HG02571 (cell line): ENCODE results near the gene C1orf122.

Source experiments
- ATAC-seq: cut with Tn5 transposase; IDR thresholded peaks from one replicate; pipeline ENCODE4 v1.9.1; 2021; ENCODE audit warnings: mild to moderate bottlenecking, moderate library complexity; ENCODE audit not compliant: unreplicated experiment

C1orf122 gene

DNA sequence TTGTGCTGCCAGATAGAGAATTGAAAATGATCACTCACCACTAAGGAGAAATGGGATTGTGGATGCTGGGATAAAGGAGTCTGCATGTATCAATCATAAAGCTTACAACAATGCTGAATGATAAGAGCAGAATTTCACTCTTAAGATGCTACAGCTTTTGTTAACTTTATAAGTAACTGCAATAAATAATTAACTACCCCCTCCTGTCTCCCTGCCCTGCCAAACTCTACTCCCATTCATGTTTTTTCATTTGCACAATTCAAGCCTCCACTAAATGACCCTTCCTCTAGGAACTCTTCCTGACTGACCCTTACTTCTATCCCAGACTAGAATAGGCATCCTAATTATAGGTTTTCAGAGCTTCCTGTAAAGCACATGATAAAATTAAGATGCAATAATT is 36.9 kb downstream of the C1orf122 start:
- ATAC-seq, result no peak

GRCh38 chr1:37845049-37845646 is 37.6 kb downstream of the C1orf122 start:
- ATAC-seq, result no peak

DNA sequence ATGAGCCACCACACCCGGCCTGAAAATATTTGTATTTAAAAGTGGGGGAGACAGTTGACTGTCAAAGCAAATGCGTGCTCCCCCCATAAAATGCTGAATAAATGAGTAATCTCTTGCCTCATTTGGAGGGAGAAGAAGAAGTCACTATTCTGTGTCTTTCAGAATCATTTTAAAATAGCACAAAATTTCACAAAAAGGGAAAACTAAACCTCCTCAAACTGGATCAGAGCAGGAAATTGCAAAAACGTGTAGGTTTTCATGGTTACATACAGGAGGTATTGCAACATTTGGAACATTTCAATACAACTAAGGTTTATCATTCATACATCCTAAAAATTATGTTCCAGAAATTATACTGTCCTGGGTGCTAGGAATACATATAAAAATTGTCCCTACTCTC is 38.2 kb downstream of the C1orf122 start:
- no peak for ATAC-seq

- ATAC-seq, result no peak
Observed at GRCh38 chr1:37846647-37847339, 39.2 kb downstream of the C1orf122 start.

- no peak for ATAC-seq
Observed at GRCh38 chr1:37849480-37849879, 41.9 kb downstream of the C1orf122 start.

GRCh38 chr1:37850352-37850955 is 42.9 kb downstream of the C1orf122 start:
- no peak for ATAC-seq

- ATAC-seq, result no peak
Observed at GRCh38 chr1:37851262-37851661, 43.7 kb downstream of the C1orf122 start.

GRCh38 chr1:37851782-37852210 is 44.2 kb downstream of the C1orf122 start:
- no peak for ATAC-seq

- no peak for ATAC-seq
Observed at GRCh38 chr1:37853157-37853556, 45.6 kb downstream of the C1orf122 start.

DNA sequence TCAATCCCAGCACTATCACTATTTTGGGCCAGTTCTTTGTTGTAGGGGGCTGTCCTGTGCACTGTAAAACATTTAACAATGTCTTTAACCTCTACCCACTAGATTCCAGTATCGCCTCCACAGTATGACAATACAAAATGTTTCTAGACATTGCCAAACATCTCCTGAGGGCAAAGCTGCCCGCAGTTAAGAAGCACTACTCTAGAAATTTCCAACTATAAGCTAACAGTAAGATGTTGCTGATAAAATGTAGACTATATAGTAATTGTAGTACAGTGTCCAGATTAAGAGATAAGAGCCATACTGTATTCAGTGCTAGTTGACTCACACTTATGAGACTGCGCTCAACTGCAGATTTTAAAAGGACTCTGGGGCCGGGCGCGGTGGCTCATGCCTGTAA is 46.8 kb downstream of the C1orf122 start:
- no peak for ATAC-seq
